Gastrocnemius medialis (tissue), 4 donors: ENCODE data around the gene CREB1.

Source experiments
- POLR2A ChIP-seq, 2 donors: fragments of 450-650 bp; IDR thresholded peaks; one replicate each; pipeline ENCODE4 v1.6.1; 2017; ENCODE audit warnings: antibody characterized with exemption in 2 of 2, mild to moderate bottlenecking in 2 of 2, moderate library complexity in 2 of 2
- TF ChIP-seq, protein P1 (sequence below), 5 experiments: fragments of 450-650 bp in 3 of 5; fragments of 200-600 bp in 2 of 5; sonication (generic) in 2 of 5; IDR thresholded peaks in 4 of 5; conservative IDR thresholded peaks in 1 of 5; 1 replicate in 4 of 5; 2 replicates in 1 of 5; pipeline ENCODE4 v1.5.1; 2016 to 2019; ENCODE audit warnings: antibody characterized with exemption in 5 of 5, mild to moderate bottlenecking in 3 of 5, moderate library complexity in 3 of 5

DNA sequence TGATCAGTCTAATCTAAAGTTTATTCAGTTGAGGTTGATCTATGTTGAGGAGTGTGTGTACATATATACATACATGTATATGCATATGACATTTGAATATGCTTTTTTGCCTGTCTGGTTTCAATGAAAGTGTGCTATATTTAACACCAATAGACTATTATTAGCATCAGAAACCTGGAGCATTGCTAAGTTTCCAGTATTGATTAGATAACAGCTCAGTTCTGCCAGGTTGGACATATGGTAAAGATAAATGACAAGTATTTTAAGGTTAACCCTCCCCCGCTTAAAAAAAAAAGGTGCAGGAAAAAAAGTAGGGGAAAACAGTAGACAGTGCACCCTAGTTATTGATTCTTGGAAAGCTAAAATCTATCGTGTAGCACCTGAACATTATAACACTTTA is 19.4 kb downstream of the CREB1 start:
- TF ChIP-seq, protein P1, sequence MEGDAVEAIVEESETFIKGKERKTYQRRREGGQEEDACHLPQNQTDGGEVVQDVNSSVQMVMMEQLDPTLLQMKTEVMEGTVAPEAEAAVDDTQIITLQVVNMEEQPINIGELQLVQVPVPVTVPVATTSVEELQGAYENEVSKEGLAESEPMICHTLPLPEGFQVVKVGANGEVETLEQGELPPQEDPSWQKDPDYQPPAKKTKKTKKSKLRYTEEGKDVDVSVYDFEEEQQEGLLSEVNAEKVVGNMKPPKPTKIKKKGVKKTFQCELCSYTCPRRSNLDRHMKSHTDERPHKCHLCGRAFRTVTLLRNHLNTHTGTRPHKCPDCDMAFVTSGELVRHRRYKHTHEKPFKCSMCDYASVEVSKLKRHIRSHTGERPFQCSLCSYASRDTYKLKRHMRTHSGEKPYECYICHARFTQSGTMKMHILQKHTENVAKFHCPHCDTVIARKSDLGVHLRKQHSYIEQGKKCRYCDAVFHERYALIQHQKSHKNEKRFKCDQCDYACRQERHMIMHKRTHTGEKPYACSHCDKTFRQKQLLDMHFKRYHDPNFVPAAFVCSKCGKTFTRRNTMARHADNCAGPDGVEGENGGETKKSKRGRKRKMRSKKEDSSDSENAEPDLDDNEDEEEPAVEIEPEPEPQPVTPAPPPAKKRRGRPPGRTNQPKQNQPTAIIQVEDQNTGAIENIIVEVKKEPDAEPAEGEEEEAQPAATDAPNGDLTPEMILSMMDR (IDR thresholded peaks at IDR 0.05 in 4 of 5, conservative IDR thresholded peaks at IDR 0.05 in 1 of 5) = no peak
- no peak for TF ChIP-seq POLR2A (IDR thresholded peaks at IDR 0.05)
